Cortex of kidney (tissue), 1 donor: ENCODE results near the gene HSPBAP1.
"Not testable (repeated sequence)": the region's sequence is repeated elsewhere in the genome, so short reads cannot be mapped to it uniquely, and the experiment has no call there.

ENCODE experiments used
- DNase-seq: peaks from one replicate; lab custom pipeline; 2025; lab: John Stamatoyannopoulos, UW

The HSPBAP1 gene

DNA sequence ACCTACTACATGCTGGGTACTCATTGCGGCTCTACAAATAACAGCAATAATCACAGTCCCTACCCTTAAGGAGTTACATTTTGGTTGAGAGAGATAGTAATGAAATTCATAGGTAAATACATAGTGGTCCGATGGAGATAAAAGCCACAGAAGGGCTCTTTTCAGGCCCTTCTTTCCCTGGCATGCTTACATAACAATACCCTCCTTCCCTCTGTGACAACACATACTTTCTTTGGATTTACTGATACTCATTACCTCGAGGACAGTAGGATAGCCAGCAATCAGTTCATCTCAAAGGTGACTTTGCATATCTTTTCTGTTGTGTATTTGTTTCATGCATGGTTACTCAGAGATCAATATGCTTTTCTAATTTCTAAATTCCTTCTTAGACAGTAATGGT lies 54.5 kb downstream of the HSPBAP1 start:
- no peak for DNase-seq

DNA sequence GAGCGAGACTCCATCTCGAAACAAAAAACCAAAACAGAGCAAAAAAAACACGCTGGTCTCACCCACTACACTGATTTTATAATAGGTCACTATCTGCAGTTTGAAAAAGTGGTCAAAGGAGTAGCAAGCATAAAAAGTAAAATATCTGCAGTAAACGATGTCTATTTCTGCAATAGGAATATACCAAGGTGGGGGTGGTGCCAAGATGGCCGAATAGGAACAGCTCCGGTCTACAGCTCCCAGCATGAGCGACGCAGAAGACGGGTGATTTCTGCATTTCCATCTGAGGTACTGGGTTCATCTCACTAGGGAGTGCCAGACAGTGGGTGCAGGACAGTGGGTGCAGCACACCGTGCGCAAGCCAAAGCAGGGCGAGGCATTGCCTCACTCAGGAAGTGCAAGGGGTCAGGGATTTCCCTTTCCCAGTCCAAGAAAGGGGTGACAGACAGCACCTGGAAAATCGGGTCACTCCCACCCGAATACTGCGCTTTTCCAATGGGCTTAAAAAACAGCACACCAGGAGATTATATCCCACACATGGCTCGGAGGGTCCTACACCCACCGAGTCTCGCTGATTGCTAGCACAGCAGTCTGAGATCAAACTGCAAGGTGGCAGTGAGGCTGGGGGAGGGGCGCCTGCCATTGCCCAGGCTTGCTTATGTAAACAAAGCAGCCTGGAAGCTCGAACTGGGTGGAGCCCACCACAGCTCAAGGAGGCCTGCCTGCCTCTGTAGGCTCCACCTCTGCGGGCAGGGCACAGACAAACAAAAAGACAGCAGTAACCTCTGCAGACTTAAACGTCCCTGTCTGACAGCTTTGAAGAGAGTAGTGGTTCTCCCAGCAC lies 60.7 kb downstream of the HSPBAP1 start:
- not testable (repeated sequence) for DNase-seq

DNA sequence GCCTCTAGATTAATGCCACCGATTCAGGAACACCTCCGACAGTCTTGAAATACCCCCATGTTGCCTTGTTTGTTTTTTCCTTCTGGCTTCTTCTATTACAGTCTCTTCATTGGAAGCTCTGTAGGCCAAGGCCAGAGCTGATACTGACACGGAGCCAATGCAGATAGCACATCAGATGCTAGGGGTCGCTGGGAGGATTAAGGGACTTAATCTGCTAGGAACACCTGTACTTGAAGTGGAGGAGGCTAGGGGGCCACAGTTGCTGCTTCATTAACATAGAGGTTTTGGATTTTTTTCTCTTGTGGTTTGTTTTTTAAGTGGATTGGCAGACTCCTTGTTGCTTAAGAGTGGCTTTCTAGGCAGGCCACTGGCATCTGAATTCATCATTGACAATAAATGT lies 63.4 kb downstream of the HSPBAP1 start:
- DNase-seq, result no peak

GRCh38 chr3:122728756-122729514 lies 64.7 kb downstream of the HSPBAP1 start:
- no peak for DNase-seq

DNA sequence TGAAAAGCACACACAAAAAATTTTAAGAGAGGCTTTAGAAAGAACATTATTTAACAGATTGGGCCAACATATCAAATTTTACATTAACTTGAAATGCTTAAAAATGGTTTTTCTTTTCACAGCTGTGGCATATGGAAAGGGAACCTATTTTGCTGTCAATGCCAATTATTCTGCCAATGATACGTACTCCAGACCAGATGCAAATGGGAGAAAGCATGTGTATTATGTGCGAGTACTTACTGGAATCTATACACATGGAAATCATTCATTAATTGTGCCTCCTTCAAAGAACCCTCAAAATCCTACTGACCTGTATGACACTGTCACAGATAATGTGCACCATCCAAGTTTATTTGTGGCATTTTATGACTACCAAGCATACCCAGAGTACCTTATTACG lies 65.4 kb downstream of the HSPBAP1 start:
- DNase-seq, result no peak

- DNase-seq, result no peak
Measured at GRCh38 chr3:122727766-122728165, 65.9 kb downstream of the HSPBAP1 start.

GRCh38 chr3:122727294-122727693 lies 66.3 kb downstream of the HSPBAP1 start:
- DNase-seq, result no peak

GRCh38 chr3:122725106-122725505 lies 68.5 kb downstream of the HSPBAP1 start:
- no peak for DNase-seq

- DNase-seq, result no peak
Measured at GRCh38 chr3:122719273-122719921, 74.2 kb downstream of the HSPBAP1 start.

- no peak for DNase-seq
Measured at GRCh38 chr3:122716667-122717066, 77.0 kb downstream of the HSPBAP1 start.

GRCh38 chr3:122714273-122714672 lies 79.4 kb downstream of the HSPBAP1 start:
- DNase-seq, result no peak

- not testable (repeated sequence) for DNase-seq
Measured at GRCh38 chr3:122710616-122711251, 82.9 kb downstream of the HSPBAP1 start.

- no peak for DNase-seq
Measured at GRCh38 chr3:122705379-122705778, 88.3 kb downstream of the HSPBAP1 start.

- no peak for DNase-seq
Measured at GRCh38 chr3:122700193-122700592, 93.4 kb downstream of the HSPBAP1 start.

DNA sequence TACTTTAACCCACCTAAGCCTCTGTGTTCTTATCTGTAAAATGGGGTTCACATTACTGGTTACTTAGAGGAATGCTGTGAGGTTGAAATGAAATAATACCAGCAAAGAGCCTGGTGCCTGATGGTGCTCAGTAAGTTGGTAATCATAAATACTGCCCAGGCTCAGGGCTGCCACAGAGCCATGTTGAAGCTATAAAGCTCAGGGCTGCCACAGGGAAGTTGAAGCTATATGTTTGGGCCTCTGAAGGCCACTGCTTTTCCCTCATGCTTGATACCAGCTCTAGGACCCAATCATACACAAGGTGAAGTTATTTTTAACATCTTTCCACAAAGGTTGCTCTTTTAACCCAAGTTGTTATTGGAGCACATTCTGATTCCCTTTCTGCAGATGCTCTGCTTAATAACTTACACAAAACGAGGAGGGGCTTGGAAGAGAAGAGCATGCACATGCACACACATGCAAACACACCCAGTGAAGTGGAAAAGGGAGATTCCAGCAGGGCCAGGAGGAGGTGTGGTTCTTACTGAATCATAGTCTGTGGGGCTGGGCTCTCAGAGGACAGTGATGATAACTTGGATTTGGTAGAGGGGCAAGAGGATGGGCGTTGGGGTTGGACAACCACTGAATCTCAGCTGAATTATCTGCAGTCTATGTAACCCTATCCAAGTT lies 95.5 kb downstream of the HSPBAP1 start:
- DNase-seq, result no peak

GRCh38 chr3:122695927-122696561 lies 97.6 kb downstream of the HSPBAP1 start:
- DNase-seq, result no peak

DNA sequence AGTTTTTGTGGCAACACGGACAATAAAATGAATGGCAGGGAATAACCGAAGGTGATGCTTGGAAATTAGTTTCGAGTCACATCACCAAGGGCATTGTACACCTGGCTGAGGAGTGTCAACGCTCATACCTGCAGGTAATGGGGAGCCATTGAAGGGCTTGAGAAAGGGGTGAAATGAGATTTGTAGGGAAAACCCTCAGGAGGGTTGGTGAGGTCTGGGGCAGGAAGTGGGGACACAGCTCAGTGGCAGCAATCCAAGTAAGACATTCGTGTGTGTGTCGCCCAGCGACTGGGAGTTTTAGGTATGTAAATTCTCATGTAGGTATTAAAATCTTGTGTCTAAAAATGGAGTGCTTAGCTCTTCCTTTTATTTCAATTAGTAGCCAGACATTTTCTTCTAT lies 98.7 kb downstream of the HSPBAP1 start:
- DNase-seq, result no peak

GRCh38 chr3:122692674-122693073 lies 101.0 kb downstream of the HSPBAP1 start:
- DNase-seq, result no peak

GRCh38 chr3:122691195-122691594 lies 102.4 kb downstream of the HSPBAP1 start:
- no peak for DNase-seq

- DNase-seq, result no peak
Measured at GRCh38 chr3:122690096-122690495, 103.5 kb downstream of the HSPBAP1 start.
